A549 (cell line): ENCODE results near the gene BLTP2. TPM values are rescaled to one million over a fixed set of nuclear protein-coding genes. Genes with fewer than 3 reads are reported as not detected.
A peak's percentile ranks its signal among the peaks of the same experiment; 100 is the strongest.

ENCODE experiments used
- ATAC-seq, 2 experiments: fragments of 200-7000 bp in 1 of 2; fragments of >200 bp in 1 of 2; cut with Nextera tagmentation in 1 of 2; cut with Tn5 transposase in 1 of 2; 3 replicates each; pipeline versions ENCODE4 v1.8.0 to v1.9.1; 2018 to 2020; ENCODE audit warnings: mild to moderate bottlenecking in 1 of 2, moderate library complexity in 1 of 2
- CTCF ChIA-PET: fragments of 300-600 bp; sonication (Branson Sonifier 250); formaldehyde crosslinking; extraction: SDS; loops from one replicate; lab custom pipeline; 2021; ENCODE audit warnings: antibody characterized with exemption, inconsistent platforms; lab: Yijun Ruan, JAX
- POLR2A ChIA-PET: fragments of 350-600 bp; formaldehyde crosslinking; extraction: SDS; loops from one replicate; lab custom pipeline; 2021; ENCODE audit warnings: antibody characterized with exemption, inconsistent platforms; lab: Yijun Ruan, JAX
- DNase-seq, 2 experiments: peaks; one replicate each; pipeline versions ENCODE4 v3.0.0 to v3.0.0-alpha.2; 2011 to 2016; ENCODE audit warnings: low read depth in 1 of 2, low spot score in 1 of 2
- FAIRE-seq: peaks from 2 replicates; lab custom pipeline; 2011; peaks lifted over from hg19 to GRCh38; lab: Jason Lieb, UNC
- H3K27ac ChIP-seq, 2 experiments: fragments of >200 bp; sonication (Bioruptor Twin); formaldehyde crosslinking; 3 replicates each; pipeline ENCODE4 v1.5.1; 2016 to 2017
- H3K4me1 ChIP-seq: fragments of >200 bp; sonication (Bioruptor Twin); formaldehyde crosslinking; 3 replicates; pipeline ENCODE4 v1.6.1; 2016
- H3K4me2 ChIP-seq: fragments of >200 bp; sonication (Bioruptor Twin); formaldehyde crosslinking; 3 replicates; pipeline ENCODE4 v1.6.1; 2016
- H3K4me3 ChIP-seq: fragments of >200 bp; sonication (Bioruptor Twin); formaldehyde crosslinking; 3 replicates; pipeline ENCODE4 v1.5.1; 2016
- H3K9me3 ChIP-seq: fragments of >200 bp; sonication (Bioruptor Twin); formaldehyde crosslinking; 3 replicates; pipeline ENCODE4 v1.6.1; 2016
- CBX8 ChIP-seq: fragments of 200-600 bp; sonication (generic); IDR thresholded peaks from 2 replicates; pipeline ENCODE4 v1.6.1; 2016
- CTCF ChIP-seq: fragments of >200 bp; sonication (Bioruptor Twin); formaldehyde crosslinking; IDR thresholded peaks from 3 replicates; pipeline ENCODE4 v1.5.1; 2016
- E2F6 ChIP-seq: IDR thresholded peaks from 2 replicates; pipeline ENCODE4 v1.6.1; 2012; ENCODE audit warnings: low read depth, borderline replicate concordance
- EP300 ChIP-seq, 2 experiments: fragments of >200 bp; sonication (Bioruptor Twin); formaldehyde crosslinking; IDR thresholded peaks; 2 replicates in 1 of 2; 3 replicates in 1 of 2; pipeline ENCODE4 v1.6.1; 2016 to 2017
- FOSB ChIP-seq: fragments of 250-450 bp; sonication (Bioruptor Pico); IDR thresholded peaks from 2 replicates; pipeline ENCODE4 v1.5.0; 2020; ENCODE audit warnings: mild to moderate bottlenecking, moderate library complexity
- FOSL2 ChIP-seq, 2 experiments: fragments of 450-650 bp in 1 of 2; fragments of >200 bp in 1 of 2; sonication (Bioruptor Twin) in 1 of 2; formaldehyde crosslinking; IDR thresholded peaks; 2 replicates each; pipeline versions ENCODE4 v1.5.0 to v1.6.1; 2016 to 2020; ENCODE audit warnings: mild to moderate bottlenecking in 1 of 2, moderate library complexity in 1 of 2
- GATA3 ChIP-seq: IDR thresholded peaks from 2 replicates; pipeline ENCODE4 v1.6.1; 2012; ENCODE audit warnings: borderline replicate concordance
- HMGXB4 ChIP-seq: fragments of 250-450 bp; sonication (Bioruptor Pico); IDR thresholded peaks from 2 replicates; pipeline ENCODE4 v1.5.0; 2021; ENCODE audit warnings: mild to moderate bottlenecking, moderate library complexity, borderline replicate concordance
- HOXA7 ChIP-seq: fragments of 250-450 bp; sonication (Bioruptor Pico); IDR thresholded peaks from 2 replicates; pipeline ENCODE4 v1.5.0; 2020; ENCODE audit warnings: mild to moderate bottlenecking, moderate library complexity
- HOXB13 ChIP-seq: fragments of 250-450 bp; sonication (Bioruptor Pico); IDR thresholded peaks from 2 replicates; pipeline ENCODE4 v1.5.0; 2020; ENCODE audit warnings: low read depth, mild to moderate bottlenecking, moderate library complexity
- HOXB5 ChIP-seq: fragments of 250-450 bp; sonication (Bioruptor Pico); IDR thresholded peaks from 2 replicates; pipeline ENCODE4 v1.5.0; 2020; ENCODE audit warnings: mild to moderate bottlenecking, moderate library complexity
- KDM1A ChIP-seq: fragments of 200-600 bp; sonication (generic); IDR thresholded peaks from 2 replicates; pipeline ENCODE4 v1.6.1; 2016; ENCODE audit warnings: low read depth, mild to moderate bottlenecking
- NFE2L2 ChIP-seq: fragments of 150-350 bp; conservative IDR thresholded peaks from 2 replicates; pipeline ENCODE4 v1.6.1; 2014; ENCODE audit warnings: low read length
- PHF8 ChIP-seq: fragments of 200-600 bp; sonication (generic); IDR thresholded peaks from 2 replicates; pipeline ENCODE4 v1.6.1; 2016; ENCODE audit warnings: low read depth, mild to moderate bottlenecking, antibody characterized with exemption, moderate library complexity, borderline replicate concordance
- POLR2A ChIP-seq: IDR thresholded peaks from 2 replicates; pipeline ENCODE4 v1.6.1; 2012; ENCODE audit warnings: mild to moderate bottlenecking, low read length
- POLR2AphosphoS2 ChIP-seq: conservative IDR thresholded peaks from 2 replicates; pipeline ENCODE4 v1.6.1; 2012; ENCODE audit warnings: low read length, improper control_type of control experiment, inconsistent platforms
- RAD21 ChIP-seq, 2 experiments: fragments of >200 bp in 1 of 2; sonication (Bioruptor Twin) in 1 of 2; formaldehyde crosslinking in 1 of 2; IDR thresholded peaks in 1 of 2; conservative IDR thresholded peaks in 1 of 2; 2 replicates in 1 of 2; 3 replicates in 1 of 2; pipeline ENCODE4 v1.6.1; 2012 to 2018; ENCODE audit warnings: inconsistent platforms in 1 of 2
- REST ChIP-seq: fragments of 200-600 bp; sonication (generic); IDR thresholded peaks from 2 replicates; pipeline ENCODE4 v1.6.1; 2016; ENCODE audit warnings: antibody characterized with exemption, mild to moderate bottlenecking, moderate library complexity
- RFX5 ChIP-seq: fragments of 450-650 bp; IDR thresholded peaks from 2 replicates; pipeline ENCODE4 v1.7.1; 2014; ENCODE audit warnings: antibody characterized with exemption, mild to moderate bottlenecking, moderate library complexity
- SMC3 ChIP-seq: fragments of >200 bp; sonication (Bioruptor Twin); formaldehyde crosslinking; IDR thresholded peaks from 3 replicates; pipeline ENCODE4 v1.6.1; 2018; ENCODE audit warnings: inconsistent platforms
- TP53 ChIP-seq: fragments of 250-450 bp; sonication (Bioruptor Pico); IDR thresholded peaks from 2 replicates; pipeline ENCODE4 v1.5.0; 2021; ENCODE audit warnings: mild to moderate bottlenecking, moderate library complexity
- USF2 ChIP-seq: fragments of 450-650 bp; IDR thresholded peaks from 2 replicates; pipeline ENCODE4 v1.6.1; 2014; ENCODE audit warnings: antibody characterized with exemption
- ZC3H11A ChIP-seq: fragments of 450-650 bp; IDR thresholded peaks from 2 replicates; pipeline ENCODE4 v1.6.1; 2014; ENCODE audit warnings: antibody characterized with exemption, mild to moderate bottlenecking
- ZFP36 ChIP-seq: fragments of 450-650 bp; IDR thresholded peaks from 2 replicates; pipeline ENCODE4 v1.6.1; 2014; ENCODE audit warnings: borderline replicate concordance; ENCODE audit not compliant: partially characterized antibody
- WGBS: methylation state at CpG from one replicate; pipeline ENCODE4 v1.1.6; 2017; ENCODE audit errors: missing lambda C conversion rate; 5-methylcytosine and 5-hydroxymethylcytosine counted together
- polyA plus RNA-seq, 4 experiments: library from polyadenylated mRNA; depleted of rRNA in 3 of 4; stranded (reverse); fragments of >200 nt; fragmentation: RNase III in 1 of 4; extraction: RNeasy Plus Mini Kit Qiagen cat#74134 plus additional on column Dnase treatment in 1 of 4; gene quantifications; 2 replicates in 3 of 4; 3 replicates in 1 of 4; pipeline ENCODE4 v1.2.3, GENCODE V29; 2011 to 2017
- TF ChIP-seq, protein P1 (sequence below): IDR thresholded peaks from 2 replicates; pipeline ENCODE4 v1.6.1; 2012
- TF ChIP-seq, protein P2 (sequence below): fragments of >200 bp; sonication (Bioruptor Twin); formaldehyde crosslinking; IDR thresholded peaks from 3 replicates; pipeline ENCODE4 v1.6.1; 2016
- TF ChIP-seq, protein P3 (sequence below): fragments of 250-450 bp; sonication (Bioruptor Pico); IDR thresholded peaks from 2 replicates; pipeline ENCODE4 v1.5.0; 2020; ENCODE audit warnings: low read depth, mild to moderate bottlenecking, moderate library complexity

Gene BLTP2
- polyA plus RNA-seq, 2 of the 4 experiments (the other 2 are of a cell fraction): 81.1 to 150 TPM

DNA sequence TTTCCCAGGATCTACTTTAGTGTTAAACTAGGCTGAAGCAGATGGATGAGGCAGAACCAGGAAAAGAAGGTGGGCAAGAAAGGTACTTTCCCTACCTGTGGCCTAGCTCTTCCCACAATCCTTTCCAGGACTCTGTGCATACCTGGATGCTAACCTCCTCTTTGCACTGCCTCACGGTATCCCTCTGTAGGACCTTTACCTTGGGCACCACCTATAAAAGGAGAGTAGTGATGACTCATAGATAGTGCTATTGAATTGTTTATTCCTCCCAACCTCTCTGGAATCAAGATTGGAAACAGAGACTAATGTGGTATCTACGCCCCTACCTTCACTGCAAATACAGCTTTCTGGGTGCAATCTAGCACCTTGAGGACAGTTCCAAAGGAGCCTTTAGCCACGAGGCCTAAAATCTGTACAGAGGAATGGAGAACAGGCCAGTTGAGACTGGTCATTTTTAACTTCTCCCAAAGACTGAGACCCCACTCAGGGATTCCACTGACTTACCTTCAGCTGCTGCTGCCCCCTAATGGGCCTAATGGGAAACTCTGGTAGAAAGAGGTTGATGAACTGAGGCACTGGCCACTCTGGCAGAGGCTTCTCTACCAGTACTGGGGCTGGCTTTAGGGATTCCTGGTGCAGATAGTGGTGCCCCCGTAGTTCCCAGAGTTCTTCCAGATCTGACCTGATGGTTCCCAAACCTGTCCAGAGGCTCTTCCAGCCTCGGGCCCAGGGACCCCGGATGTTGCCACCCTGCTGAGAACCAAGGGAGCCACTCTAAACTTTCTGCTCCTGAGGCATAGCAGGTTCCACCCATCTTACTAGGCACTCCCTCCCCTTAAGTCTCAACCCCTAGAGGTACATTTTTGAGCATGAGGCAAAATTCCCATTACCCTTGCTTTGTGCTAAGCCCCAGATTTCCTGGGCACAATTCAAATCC is 31.8 kb downstream of the BLTP2 start:
- ChIA-PET CTCF (interaction anchor here (0.8 to 3.3 kb wide), 29 partner anchors 8 to 149 kb away, joined by 3 to 20 read pairs (median 5); partner anchors contain the start of genes ALDOC, BLTP2 and PIGS), POLR2A (interaction anchor here (0.6 to 1.3 kb wide), 3 partner anchors 7 to 49 kb away, joined by 3 to 4 read pairs (median 3); partner anchors contain the start of genes SDF2 and SUPT6H)
- no peak for FAIRE-seq
- peak; percentile 56 to 79; a peak in 3 of 6 replicates for ATAC-seq
- no peaks in the 10 kb centered on the region for H3K4me1 ChIP-seq
- no peak overlapping the region for H3K27ac ChIP-seq
- 70% methylated on average over 6 of the region's 6 CpGs for WGBS
- H3K4me3 ChIP-seq: no peak overlapping the region
- H3K4me2 ChIP-seq: no peak overlapping the region
- H3K9me3 ChIP-seq: no peaks in the 10 kb centered on the region
- peak; percentile 39 to 56 for DNase-seq
- TF ChIP-seq, protein P1, sequence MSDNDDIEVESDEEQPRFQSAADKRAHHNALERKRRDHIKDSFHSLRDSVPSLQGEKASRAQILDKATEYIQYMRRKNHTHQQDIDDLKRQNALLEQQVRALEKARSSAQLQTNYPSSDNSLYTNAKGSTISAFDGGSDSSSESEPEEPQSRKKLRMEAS: no peak
- TF ChIP-seq REST (no peak), POLR2AphosphoS2 (no peak), CTCF (peak; percentile 67), USF2 (no peak), RFX5 (no peak), CBX8 (no peak), ZFP36 (no peak), HOXA7 (CRISPR knock-in tag) (no peak), TP53 (CRISPR knock-in tag) (peak; percentile 62; the same call in 1 of the 2 replicates), GATA3 (no peak), SMC3 (no peak), HOXB13 (CRISPR knock-in tag) (no peak), RAD21 (conservative IDR thresholded peaks at IDR 0.05 in 1 of 2, IDR thresholded peaks at IDR 0.05 in 1 of 2) (peak; percentile 47 to 58; a peak in 4 of 5 replicates), FOSL2 (IDR thresholded peaks at IDR 0.05) (no peak), FOSL2 (CRISPR knock-in tag; IDR thresholded peaks at IDR 0.05) (peak; percentile 70; the same call in 1 of the 2 replicates), ZC3H11A (no peak), POLR2A (no peak), NFE2L2 (no peak), EP300 (IDR thresholded peaks at IDR 0.05) (no peak), E2F6 (no peak), KDM1A (no peak), HOXB5 (no peak), PHF8 (no peak), FOSB (no peak), HMGXB4 (CRISPR knock-in tag) (0 out of 2 replicates have a peak, but pooled peaks have one; percentile 12)
- TF ChIP-seq, protein P2, sequence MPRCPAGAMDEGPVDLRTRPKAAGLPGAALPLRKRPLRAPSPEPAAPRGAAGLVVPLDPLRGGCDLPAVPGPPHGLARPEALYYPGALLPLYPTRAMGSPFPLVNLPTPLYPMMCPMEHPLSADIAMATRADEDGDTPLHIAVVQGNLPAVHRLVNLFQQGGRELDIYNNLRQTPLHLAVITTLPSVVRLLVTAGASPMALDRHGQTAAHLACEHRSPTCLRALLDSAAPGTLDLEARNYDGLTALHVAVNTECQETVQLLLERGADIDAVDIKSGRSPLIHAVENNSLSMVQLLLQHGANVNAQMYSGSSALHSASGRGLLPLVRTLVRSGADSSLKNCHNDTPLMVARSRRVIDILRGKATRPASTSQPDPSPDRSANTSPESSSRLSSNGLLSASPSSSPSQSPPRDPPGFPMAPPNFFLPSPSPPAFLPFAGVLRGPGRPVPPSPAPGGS: no peak
- TF ChIP-seq, protein P3, sequence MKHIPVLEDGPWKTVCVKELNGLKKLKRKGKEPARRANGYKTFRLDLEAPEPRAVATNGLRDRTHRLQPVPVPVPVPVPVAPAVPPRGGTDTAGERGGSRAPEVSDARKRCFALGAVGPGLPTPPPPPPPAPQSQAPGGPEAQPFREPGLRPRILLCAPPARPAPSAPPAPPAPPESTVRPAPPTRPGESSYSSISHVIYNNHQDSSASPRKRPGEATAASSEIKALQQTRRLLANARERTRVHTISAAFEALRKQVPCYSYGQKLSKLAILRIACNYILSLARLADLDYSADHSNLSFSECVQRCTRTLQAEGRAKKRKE (CRISPR knock-in tag): no peak
- TF ChIP-seq, all 56 proteins: peak for 5
